Cardiac muscle cell (in vitro differentiated cells and primary cell): ENCODE data around the gene LTBP3. TPM values are rescaled to one million over a fixed set of nuclear protein-coding genes. Genes with fewer than 3 reads are reported as not detected.

ENCODE experiments used
- DNase-seq, 2 donors: peaks; one replicate each; pipeline versions ENCODE4 v3.0.0 to v3.0.0-alpha.2; 2010 to 2017; ENCODE audit warnings: low read depth in 1 of 2, low spot score in 1 of 2
- H3K27ac ChIP-seq: fragments of 200-600 bp; sonication (generic); 2 replicates; pipeline ENCODE4 v1.5.1; 2016
- H3K27me3 ChIP-seq: fragments of 200-600 bp; sonication (generic); 2 replicates; pipeline ENCODE4 v1.6.0; 2016; ENCODE audit warnings: control low read depth
- H3K36me3 ChIP-seq: fragments of 200-600 bp; sonication (generic); 2 replicates; pipeline ENCODE4 v1.5.1; 2016; ENCODE audit warnings: control low read depth
- H3K4me1 ChIP-seq: fragments of 200-600 bp; sonication (generic); 2 replicates; pipeline ENCODE4 v1.8.1; 2017; ENCODE audit warnings: low read depth, mild to moderate bottlenecking, mixed run types
- H3K4me3 ChIP-seq: fragments of 200-600 bp; sonication (generic); 2 replicates; pipeline ENCODE4 v1.5.1; 2016; ENCODE audit warnings: mild to moderate bottlenecking
- H3K9me3 ChIP-seq: fragments of 200-600 bp; sonication (generic); 2 replicates; pipeline ENCODE4 v1.5.1; 2017; ENCODE audit warnings: low read depth, mild to moderate bottlenecking, control low read depth
- CTCF ChIP-seq: IDR thresholded peaks from 2 replicates; pipeline ENCODE4 v1.5.1; 2012; ENCODE audit warnings: low read depth, mild to moderate bottlenecking, low read length
- polyA plus RNA-seq: library from polyadenylated mRNA; unstranded; fragments of >200 nt; fragmentation: Nextera tagmentation; extraction: Ambion mirVana; gene quantifications from 2 replicates; pipeline ENCODE4 v1.2.1, GENCODE V29; 2016
- total RNA-seq: library from RNA; depleted of rRNA; stranded (reverse); fragments of >200 nt; gene quantifications from 2 replicates; pipeline ENCODE4 v1.2.3, GENCODE V29; 2016

Gene LTBP3
- total and polyA plus RNA-seq, 2 experiments from 2014 or later: 60.9 to 98.3 TPM

- H3K4me3 ChIP-seq: peak overlapping the region; percentile 50
- peaks cover 39% of the 10 kb centered on the region for H3K4me1 ChIP-seq
- DNase-seq: no peak
- H3K36me3 ChIP-seq: no peaks in the 10 kb centered on the region
- TF ChIP-seq CTCF: no peak
- peak overlapping the region; percentile 93 for H3K27ac ChIP-seq
- no peaks in the 10 kb centered on the region for H3K9me3 ChIP-seq
- no peaks in the 10 kb centered on the region for H3K27me3 ChIP-seq
These were observed 1.5 kb downstream of the LTBP3 start for GRCh38 chr11:65556470-65557279.

DNA sequence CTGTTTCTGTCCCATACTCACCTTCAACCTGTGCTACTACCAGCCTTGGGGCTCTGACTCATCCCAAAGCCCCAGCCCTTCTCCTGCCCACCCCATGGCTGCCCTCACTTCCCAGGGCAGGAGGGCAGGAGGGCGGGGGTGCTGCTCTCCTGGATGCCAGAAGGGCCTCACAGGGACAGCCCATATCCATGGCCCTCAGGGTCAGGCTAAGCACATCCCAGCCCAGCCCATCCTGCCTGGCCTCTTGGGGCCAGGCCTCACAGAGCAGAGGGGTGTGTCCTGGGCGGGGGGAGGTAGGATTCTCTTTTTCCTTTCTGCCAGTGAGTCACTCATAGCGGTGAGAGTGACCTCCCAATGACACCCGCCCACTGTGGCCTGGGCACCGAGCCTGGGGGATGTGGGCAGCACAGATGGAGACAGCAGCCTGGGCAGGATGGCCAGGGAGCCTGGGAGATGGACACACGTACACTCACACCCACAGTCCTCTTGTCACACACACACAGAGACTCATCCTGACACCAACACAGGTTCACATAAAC is 2.4 kb downstream of the LTBP3 start:
- no peak for TF ChIP-seq CTCF
- Histone ChIP-seq H3K27me3 (no peaks in the 10 kb centered on the region), H3K4me3 (no peak overlapping the region), H3K9me3 (no peaks in the 10 kb centered on the region), H3K4me1 (peaks cover 34% of the 10 kb centered on the region), H3K36me3 (no peaks in the 10 kb centered on the region), H3K27ac (no peak overlapping the region)
- DNase-seq: peak in 1 of 2 donors; percentile 81

GRCh38 chr11:65554842-65555430 is 3.2 kb downstream of the LTBP3 start:
- no peak for DNase-seq
- Histone ChIP-seq H3K4me3 (no peak overlapping the region), H3K4me1 (peaks cover 29% of the 10 kb centered on the region), H3K9me3 (no peaks in the 10 kb centered on the region), H3K36me3 (no peaks in the 10 kb centered on the region), H3K27ac (no peak overlapping the region), H3K27me3 (no peaks in the 10 kb centered on the region)
- TF ChIP-seq CTCF: no peak

GRCh38 chr11:65554057-65554818 is 3.9 kb downstream of the LTBP3 start:
- Histone ChIP-seq H3K4me3 (no peak overlapping the region), H3K4me1 (peaks cover 23% of the 10 kb centered on the region), H3K36me3 (no peaks in the 10 kb centered on the region), H3K27ac (no peak overlapping the region), H3K9me3 (no peaks in the 10 kb centered on the region), H3K27me3 (no peaks in the 10 kb centered on the region)
- DNase-seq: no peak
- TF ChIP-seq CTCF: no peak

DNA sequence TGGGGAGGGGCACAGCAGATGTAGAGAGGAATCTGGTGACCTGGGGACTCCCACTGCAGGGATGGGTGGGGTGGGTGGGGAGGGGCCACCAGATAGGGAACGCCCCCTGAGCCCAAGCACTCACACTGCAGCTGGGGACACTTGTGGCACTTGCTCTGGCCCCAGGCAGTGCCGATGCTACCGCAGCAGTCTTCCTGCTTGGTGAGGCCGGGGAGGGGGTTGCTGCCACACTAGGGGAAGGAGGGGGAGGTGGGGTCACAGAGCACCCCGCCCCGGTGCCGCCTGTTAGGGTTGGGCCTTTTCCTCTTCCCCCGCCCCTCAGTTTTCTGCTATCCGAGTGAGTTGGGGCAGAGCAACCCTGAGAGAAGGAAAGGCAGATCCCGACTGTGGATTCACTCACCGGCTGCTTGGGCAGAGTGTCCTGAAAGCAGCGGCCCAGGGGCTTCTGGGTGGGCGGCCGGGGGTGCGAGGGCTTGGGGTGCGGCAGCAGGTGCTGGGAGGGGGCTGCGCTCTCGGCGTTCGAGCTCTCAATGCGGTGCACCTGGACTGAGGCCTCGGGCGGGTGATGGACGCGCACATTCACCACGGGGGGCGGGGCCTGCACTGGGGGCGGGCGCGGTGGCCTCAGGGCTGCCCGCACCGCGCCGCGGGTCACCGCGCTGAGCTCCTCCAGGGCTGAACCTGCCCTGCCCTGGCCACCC is 4.7 kb downstream of the LTBP3 start:
- no peak overlapping the region for H3K27ac ChIP-seq
- H3K4me3 ChIP-seq: no peak overlapping the region
- H3K9me3 ChIP-seq: no peaks in the 10 kb centered on the region
- peaks cover 15% of the 10 kb centered on the region for H3K4me1 ChIP-seq
- no peaks in the 10 kb centered on the region for H3K36me3 ChIP-seq
- no peak for TF ChIP-seq CTCF
- DNase-seq: no peak
- peaks cover 6% of the 10 kb centered on the region for H3K27me3 ChIP-seq
